H7 (cell line): ENCODE measurements around the gene KCNT2. TPM values are rescaled to one million over a fixed set of nuclear protein-coding genes. Genes with fewer than 3 reads are reported as not detected.

Experiments used
- DNase-seq: peaks from one replicate; pipeline ENCODE4 v3.0.0; 2012
- H3K27me3 ChIP-seq: 2 replicates; pipeline ENCODE4 v1.6.0; 2011; ENCODE audit warnings: mild to moderate bottlenecking, low read length; ENCODE audit not compliant: control insufficient read depth, insufficient read depth
- H3K36me3 ChIP-seq: replicated peaks from 2 replicates; pipeline ENCODE4 v1.5.1; 2011; ENCODE audit warnings: low read length; ENCODE audit not compliant: control insufficient read depth, insufficient read depth
- H3K4me3 ChIP-seq: 2 replicates; pipeline ENCODE4 v1.5.1; 2011; ENCODE audit warnings: low read depth, mild to moderate bottlenecking, control low read depth, low read length, moderate library complexity; ENCODE audit not compliant: insufficient read depth
- total RNA-seq: library from RNA; depleted of rRNA; stranded (reverse); fragments of >200 nt; shearing (Covaris generic); gene quantifications from 2 replicates; pipeline ENCODE4 v1.2.3, GENCODE V29; 2014

The KCNT2 gene
- total RNA-seq, 1 experiment from 2014 or later = 7.0 TPM

DNA sequence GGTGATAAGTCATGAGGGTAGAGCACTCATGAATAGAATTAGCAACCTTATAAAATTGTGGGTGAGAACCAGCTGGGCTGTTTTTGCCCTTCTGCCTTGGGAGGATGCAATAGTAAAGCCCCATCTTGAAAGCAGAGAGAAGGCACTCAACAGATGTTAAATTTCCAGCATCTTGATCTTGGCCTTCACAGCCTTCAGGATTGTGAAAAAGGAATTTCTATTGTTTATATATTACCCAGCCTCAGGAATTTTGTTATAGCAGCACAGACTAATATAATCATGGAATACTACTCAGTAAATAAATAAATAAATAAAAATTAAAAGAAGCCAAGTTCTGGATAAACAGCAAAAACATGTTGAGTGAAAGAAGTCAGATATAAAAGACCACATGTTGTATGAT is 175.2 kb downstream of the KCNT2 start:
- Histone ChIP-seq H3K36me3 (no peaks in the 10 kb centered on the region), H3K27me3 (no peaks in the 10 kb centered on the region), H3K4me3 (no peak overlapping the region)
- no peak for DNase-seq

DNA sequence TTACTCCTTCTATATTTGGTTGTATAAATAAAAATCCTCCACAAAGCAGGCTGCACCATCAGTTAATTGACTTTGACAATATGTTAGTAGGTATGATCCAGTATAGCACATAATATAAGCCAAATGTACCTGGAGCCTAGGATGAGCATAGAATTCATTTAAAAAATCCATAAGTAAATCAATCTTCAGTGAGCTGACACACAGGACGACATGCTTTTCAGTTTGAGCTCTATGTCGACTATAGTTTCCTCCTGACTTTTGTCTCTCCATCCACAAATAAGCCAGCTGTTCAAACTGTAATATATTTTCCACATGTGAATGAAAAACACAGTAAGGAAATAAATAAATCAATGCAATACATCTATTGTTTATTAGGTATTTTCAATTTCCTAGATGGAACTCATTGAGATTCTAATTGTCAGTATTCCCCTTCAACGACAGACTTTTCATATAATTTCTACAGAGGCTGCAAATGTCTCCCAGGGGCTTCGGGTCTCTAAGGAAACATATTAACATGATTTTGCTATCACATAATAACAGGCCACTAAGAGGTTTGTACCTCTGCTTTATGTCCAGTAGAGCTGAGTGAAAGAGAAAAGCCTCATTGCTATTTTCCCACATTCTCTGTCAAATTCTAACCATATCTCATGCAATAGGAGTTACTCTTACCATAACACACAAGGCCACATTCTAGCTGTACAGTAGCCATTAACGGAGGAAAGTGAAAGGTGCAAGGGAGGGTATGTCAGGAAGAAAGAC is 180.1 kb downstream of the KCNT2 start:
- no peaks in the 10 kb centered on the region for H3K27me3 ChIP-seq
- H3K36me3 ChIP-seq = no peaks in the 10 kb centered on the region
- no peak for DNase-seq
- no peak overlapping the region for H3K4me3 ChIP-seq

DNA sequence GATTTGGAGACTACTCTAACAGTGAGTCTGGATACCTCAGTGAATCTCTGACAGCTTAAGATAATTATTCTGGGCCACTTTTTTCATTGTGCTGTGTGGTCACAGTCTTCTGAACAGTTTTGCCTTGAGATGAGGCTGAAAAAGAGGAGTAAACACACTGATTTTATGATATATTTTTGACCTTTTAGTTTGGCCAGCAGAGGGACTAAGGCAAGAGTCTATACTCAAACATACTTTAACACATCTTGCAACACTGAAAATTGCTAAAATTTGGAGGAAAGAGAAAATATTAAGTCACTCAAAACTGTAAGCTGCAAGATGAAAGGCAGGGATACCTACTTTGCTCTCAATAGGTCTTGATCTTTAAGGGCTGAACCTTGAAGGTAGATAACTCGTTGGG is 182.7 kb downstream of the KCNT2 start:
- H3K4me3 ChIP-seq = no peak overlapping the region
- DNase-seq = no peak

DNA sequence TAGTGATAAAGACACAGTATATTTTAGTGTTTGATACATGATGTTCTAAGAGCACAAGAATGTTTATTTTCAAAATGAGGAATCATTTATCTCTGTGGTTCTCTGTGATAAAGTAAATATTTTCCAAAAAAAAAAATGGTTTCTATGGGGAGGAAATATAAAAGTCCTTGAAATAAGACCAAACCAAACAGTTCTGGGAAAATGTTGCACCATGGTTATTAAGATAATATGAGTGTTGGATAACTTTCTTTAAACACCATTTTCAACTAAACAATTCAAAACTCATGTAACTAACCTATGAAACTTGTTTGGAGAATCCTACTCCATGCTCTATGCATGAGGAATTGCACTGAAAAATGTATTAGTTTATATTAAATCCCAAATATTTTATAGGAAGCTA is 184.6 kb downstream of the KCNT2 start:
- DNase-seq = no peak
- Histone ChIP-seq H3K27me3 (no peaks in the 10 kb centered on the region), H3K36me3 (no peaks in the 10 kb centered on the region), H3K4me3 (no peak overlapping the region)

More for the DNA sequence above, 182.7 kb downstream of the KCNT2 start:
- Histone ChIP-seq H3K36me3 (no peaks in the 10 kb centered on the region), H3K27me3 (no peaks in the 10 kb centered on the region)

DNA sequence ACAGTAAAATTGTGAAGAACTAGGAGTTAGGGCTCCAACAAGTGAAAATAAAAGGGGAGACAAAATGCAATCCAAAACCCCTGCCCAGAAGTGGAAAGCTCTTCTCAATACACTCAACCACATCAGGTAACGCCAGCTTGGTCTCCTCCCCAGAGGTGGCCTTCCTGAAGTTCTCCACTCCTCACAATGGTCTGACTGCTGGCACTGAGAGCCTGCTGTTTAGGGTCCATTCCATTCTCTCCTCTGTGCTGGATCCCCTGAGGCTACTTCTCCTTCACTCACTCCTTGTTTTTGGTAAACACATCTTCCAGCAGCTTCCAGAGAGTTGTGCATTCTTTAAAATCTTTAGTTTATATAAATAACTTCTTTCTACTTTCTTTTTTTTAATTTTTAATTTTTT is 189.5 kb downstream of the KCNT2 start:
- no peak for DNase-seq
- H3K4me3 ChIP-seq = no peak overlapping the region
- H3K36me3 ChIP-seq = no peaks in the 10 kb centered on the region
- no peaks in the 10 kb centered on the region for H3K27me3 ChIP-seq

DNA sequence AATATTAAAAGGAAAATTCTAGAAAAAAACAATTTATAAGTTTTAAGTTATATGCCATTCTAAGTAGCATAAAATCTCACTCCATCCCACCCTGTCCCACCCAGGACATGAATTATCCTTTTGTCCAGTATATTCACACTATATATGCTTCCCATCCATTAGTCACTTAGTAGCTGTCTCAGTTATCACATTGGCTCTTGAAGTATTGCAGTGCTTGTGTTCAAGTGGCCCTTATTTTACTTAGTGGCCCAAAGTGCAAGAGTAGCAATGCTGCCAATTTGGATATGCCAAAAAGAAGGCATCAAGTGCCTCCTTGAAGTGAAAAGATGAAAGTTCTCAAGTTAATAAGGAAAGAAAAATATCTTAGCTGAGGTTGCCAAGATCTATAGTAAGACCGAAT is 192.3 kb downstream of the KCNT2 start:
- H3K27me3 ChIP-seq = no peaks in the 10 kb centered on the region
- no peak overlapping the region for H3K4me3 ChIP-seq

DNA sequence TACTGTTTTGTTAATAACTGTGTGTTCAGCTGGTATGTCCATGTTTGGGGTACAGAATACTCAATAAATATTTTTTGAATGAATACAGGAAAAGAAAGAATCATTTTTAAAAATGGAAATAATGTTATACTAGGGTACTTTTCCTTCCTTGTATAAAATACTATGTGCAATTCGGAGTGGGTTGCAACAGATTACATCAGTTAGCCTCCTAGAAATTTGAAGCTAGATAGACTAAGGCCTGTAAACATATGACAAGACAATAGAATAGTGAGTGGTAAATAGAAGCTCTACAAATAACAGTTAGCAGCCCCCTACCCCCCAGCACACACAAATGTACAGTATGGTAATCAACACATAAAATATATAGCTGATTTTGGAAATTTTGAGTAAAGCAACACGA is 195.9 kb downstream of the KCNT2 start:
- no peak for DNase-seq
- H3K4me3 ChIP-seq = no peak overlapping the region
- no peaks in the 10 kb centered on the region for H3K27me3 ChIP-seq
- H3K36me3 ChIP-seq = no peaks in the 10 kb centered on the region

More for the DNA sequence above, 192.3 kb downstream of the KCNT2 start:
- no peaks in the 10 kb centered on the region for H3K36me3 ChIP-seq
- no peak for DNase-seq

DNA sequence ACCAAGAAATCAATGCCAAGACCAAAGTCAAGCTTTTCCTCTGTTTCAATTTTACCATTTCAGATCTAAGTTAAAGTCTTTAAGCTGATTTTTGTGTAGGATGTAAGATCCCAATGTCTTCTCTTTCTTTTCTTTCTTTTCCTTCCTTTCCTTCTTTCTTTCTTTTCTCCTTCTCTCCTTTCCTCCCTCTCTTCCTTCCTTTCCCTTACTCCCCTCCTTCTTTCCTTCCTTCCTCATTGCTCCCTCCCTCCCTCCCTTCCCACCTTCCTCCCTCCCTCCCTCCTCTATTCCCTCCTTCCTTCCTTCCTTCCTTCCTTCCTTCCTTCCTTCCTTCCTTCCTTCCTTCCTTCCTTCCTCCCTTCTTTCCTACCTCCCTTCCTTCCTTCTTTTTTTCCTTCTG is 197.5 kb downstream of the KCNT2 start:
- Histone ChIP-seq H3K27me3 (no peaks in the 10 kb centered on the region), H3K36me3 (no peaks in the 10 kb centered on the region), H3K4me3 (no peak overlapping the region)
- DNase-seq = no peak

DNA sequence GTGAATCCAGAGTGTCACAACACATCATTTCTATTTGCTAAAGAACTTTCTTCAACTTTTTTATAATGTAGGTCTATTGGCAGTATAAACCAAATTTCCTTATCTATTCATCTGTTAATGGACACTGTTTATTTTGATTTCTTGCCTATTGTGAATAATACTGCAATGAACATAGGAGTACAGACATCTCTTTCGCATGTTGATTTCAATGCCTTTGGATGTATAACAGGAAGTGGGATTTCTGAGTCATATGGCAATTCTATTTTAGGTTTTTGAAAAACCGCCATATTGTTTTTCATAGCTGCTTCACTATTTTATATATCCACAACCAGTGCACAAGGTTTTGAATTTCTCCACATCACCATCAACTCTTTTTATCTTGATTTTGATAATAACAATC is 198.7 kb downstream of the KCNT2 start:
- no peak for DNase-seq
- no peak overlapping the region for H3K4me3 ChIP-seq
- no peaks in the 10 kb centered on the region for H3K36me3 ChIP-seq
- no peaks in the 10 kb centered on the region for H3K27me3 ChIP-seq

DNA sequence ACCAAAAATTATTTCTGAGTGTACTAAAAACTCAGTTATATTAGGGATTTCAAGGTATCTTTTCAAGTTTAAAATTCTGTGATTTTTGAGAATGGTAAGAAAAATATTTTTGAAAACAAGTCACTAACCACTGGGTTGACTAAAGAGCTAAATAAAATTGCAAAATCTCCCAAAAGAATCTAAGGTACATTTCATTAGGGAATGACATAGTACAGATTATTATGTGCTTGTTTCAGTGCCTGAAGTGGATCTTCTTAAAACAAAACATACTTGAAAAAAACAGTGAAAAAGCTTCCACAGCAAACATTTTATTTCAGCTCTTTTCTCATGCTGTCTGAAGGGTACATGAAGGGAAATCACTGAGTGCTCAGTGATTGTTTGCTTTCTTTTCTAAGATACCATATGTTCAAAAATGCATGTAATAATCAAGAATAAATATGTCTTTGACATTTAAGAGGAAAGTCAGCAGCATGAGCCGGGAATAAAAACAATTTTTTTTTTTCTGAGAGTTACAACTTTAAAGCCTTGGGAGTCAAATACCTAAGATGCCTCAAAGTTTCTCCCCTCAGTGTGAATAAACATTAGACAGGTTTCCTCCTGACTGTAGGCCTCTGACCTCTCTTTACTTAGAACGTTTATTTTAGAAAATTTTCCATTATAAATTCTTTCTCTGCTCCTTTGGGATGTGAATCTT is 200.7 kb downstream of the KCNT2 start:
- DNase-seq = no peak
- Histone ChIP-seq H3K36me3 (no peaks in the 10 kb centered on the region), H3K4me3 (no peak overlapping the region), H3K27me3 (no peaks in the 10 kb centered on the region)

DNA sequence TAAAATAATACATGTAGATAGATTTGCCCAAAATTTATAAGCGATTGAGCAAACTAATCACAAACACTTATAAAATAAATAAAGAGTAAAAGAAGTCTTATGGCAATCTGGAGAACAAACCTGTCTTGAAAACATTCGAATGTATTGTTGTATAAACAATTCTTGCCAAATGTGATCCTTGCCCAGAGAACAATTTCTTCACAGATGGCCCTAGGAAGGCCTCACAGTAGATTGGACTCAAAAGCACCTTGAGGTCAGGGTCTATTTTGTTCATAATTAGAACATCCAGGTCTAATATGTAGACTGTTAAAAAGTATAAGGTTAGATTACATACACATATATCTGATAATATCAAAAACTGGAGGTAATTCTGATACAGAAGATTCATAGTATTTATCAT is 202.4 kb downstream of the KCNT2 start:
- H3K36me3 ChIP-seq = no peaks in the 10 kb centered on the region
- no peak for DNase-seq
- H3K4me3 ChIP-seq = no peak overlapping the region
- H3K27me3 ChIP-seq = no peaks in the 10 kb centered on the region

DNA sequence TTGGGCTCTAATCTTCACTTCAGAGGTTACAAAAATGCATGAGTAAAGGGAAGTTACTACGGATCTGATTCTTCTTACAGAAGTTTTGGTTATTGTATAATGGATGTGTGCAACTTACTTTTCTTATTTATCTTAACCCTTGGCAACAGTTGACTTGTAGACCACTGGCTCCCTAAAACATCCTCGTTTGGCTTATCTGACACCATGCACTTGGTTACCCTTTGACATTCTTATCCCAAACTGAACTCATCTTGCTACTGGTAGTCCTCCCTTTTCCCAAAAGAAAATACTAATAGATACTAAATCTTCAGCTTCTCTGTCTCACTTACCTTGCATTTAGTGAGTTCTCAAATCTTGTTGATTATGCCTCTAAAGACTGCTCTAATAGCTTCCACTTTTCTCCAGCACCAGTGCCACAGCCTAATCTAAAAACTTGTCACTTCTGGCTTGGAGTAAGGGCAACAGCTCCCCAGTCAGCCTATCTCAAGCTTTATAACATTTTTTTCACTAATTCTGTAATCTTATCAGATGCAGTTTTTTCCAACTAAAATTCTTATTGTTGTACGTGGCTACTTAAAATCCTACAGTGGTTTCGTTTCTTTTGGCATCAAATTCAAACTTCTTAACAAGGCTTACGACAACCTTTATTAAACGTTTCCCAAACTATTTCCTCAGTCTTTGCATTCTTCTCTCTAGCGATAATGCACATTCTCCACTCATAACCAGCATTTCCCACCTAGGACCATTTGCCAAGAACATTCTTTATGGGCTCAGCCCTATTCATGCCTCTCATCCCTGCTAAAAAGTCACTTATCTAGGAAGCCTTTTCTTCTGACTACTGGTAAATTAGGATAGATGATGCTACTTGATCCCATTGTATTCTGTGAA is 204.2 kb downstream of the KCNT2 start:
- no peak for DNase-seq
- H3K36me3 ChIP-seq = no peaks in the 10 kb centered on the region
- no peak overlapping the region for H3K4me3 ChIP-seq
- no peaks in the 10 kb centered on the region for H3K27me3 ChIP-seq

DNA sequence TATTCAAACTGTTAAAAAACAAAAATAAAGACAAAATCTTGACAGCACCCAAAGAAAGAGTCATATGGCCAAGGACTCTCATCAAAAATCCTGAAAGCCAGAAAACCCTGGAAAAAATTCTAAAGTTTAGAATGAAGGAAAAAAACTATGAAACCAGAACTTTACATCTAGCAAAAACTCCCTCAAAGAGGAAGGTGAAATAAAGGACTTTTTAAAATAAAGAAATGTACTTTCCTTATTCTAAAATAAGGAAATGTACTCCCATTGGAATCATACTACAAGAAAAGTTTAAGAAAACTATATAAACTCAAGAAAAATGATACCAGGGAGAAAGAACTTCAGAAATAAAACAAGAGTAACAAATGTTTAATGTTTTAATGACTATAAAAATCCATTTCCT is 206.3 kb downstream of the KCNT2 start:
- H3K36me3 ChIP-seq = no peaks in the 10 kb centered on the region
- H3K27me3 ChIP-seq = no peaks in the 10 kb centered on the region
- DNase-seq = no peak
- H3K4me3 ChIP-seq = no peak overlapping the region

DNA sequence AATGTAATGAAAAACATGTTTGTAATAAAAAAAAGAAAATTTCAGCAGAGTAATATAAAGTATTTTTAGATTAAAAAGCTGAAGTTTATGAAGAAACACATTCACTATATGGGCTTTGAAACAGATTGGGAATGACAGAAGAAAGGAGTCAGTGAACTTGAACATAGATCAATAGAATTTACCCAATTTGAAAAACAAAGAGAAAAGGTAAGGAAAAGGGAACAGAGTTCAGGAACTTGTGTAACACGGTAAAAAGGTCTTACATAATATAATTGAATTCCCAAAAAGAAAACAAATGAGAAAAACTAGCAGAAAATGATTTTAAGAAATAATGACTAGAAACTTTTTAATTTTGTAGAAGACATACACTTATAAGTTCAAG is 206.8 kb downstream of the KCNT2 start:
- no peaks in the 10 kb centered on the region for H3K36me3 ChIP-seq
- H3K4me3 ChIP-seq = no peak overlapping the region
- no peaks in the 10 kb centered on the region for H3K27me3 ChIP-seq
- no peak for DNase-seq
